ENCODE data around the gene APBB2.
"Not testable (repeated sequence)": the region's sequence is repeated elsewhere in the genome, so short reads cannot be mapped to it uniquely, and the experiment has no call there.

APBB2 gene

DNA sequence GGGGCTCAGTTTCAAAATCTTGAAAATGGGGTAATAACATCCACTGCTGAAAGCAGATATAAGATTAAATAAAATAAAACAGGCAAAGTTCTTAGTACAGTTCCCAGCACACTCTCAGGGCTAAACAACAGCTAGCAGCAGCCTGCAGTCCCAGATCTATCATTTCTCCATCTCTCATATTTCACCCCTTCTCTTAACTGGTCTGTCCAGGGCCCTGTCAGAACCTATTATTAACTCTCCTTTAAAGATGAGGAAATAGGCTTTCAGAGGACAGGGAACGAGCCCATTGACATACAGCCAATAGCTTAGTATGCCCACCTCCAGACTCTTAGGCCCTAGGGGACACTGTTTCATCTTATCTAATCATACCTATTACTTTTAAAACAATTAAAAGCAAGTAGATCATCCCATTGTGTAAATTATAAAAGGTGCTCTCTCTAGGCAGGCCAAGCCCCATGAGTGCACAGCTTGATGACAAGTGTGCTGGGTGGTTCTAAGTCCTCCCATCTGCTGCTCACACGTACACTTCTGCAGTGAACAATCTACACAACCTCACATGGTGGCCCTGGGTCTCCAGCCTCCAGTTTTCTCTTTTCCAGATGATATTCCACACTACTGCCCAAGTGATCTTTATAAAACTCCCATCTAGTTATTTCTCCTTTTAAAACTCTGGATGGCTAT, 119.0 kb downstream of the APBB2 start:
- no peak for DNase-seq

DNA sequence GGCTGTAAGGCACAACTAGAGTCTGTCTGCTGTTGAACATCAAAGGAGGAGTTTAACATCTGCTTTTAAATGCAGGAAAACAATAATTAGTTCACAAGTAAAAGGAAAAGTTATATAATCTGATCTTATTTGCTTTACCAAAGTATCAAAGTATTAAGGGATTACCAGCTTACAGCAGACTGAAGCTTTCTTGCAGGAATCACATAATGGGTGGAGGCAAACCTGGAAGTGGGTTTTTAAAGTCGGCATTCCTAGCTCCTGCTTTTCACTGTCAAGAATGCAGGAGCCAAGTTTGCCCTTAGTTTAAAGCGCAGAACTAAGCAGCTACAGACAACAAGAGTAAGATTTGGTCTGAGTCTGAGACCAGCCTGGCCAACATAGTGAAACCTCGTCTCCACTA, 122.2 kb downstream of the APBB2 start:
- DNase-seq, result no peak

DNA sequence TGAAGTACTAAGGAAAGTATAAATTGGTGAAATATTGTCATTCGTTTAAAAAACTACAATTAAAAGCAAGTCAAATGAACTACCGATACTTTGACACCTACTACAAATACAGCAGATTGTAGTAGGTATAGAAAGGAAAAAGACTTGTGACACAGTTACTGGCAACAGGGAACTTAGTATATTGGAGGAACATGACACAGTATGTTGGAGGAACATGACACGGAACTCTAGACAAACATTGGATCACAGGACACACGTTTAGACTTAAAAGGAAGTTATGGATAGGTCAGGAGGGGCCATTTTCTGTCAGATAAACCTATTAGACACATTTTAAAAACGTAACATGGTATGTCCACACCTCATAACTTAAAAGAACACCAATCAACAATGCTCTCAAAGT, 132.5 kb downstream of the APBB2 start:
- no peak for DNase-seq

DNA sequence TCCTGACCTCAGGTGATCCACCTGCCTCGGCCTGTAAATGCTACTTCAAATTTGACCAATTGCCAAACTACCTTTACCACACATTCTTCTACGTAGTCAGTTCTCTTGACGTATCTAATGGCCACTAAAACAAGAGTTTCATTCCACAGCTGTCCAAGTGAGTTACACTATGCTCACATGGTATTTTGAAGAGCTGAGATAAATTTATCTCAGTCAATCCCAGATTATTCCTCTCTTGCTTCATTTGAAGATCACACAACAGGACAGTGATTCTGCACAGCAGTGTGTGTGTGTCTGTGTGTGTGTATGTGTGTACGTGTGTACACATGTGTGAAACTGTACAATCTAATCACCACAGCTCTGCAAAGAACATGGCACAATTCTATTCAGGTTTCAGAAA, 133.4 kb downstream of the APBB2 start:
- no peak for DNase-seq

DNA sequence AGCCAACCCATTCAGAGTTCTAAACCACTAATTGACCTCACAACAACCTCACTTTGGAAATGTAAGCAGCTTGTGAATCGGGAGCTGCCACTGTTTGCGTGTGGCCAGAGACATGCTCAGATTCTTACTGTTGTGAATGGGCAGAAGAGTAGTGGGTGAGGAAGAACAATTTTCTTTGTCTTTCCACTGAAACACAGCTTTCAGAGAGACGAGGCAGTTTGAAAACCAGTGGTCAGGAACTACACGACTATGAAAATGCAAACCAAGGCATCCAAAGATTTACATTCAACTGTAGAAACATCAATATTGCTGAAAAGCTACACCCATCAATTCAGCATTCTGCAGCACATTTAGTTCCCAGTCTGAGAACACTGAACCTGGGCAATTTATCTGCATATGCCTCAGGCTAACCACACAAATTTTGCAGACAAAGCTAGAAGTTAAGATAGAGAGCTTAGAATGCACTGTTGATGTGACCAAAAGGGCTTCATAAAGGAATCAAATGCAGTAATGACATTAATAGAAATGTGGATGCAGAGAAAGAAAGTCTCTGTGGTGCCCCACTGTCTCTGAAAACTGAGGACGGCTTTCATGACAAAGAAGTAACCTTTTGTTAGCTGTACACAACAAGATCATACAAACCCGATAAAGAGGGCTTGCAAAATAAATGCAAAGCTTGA, 134.3 kb downstream of the APBB2 start:
- no peak for DNase-seq

DNA sequence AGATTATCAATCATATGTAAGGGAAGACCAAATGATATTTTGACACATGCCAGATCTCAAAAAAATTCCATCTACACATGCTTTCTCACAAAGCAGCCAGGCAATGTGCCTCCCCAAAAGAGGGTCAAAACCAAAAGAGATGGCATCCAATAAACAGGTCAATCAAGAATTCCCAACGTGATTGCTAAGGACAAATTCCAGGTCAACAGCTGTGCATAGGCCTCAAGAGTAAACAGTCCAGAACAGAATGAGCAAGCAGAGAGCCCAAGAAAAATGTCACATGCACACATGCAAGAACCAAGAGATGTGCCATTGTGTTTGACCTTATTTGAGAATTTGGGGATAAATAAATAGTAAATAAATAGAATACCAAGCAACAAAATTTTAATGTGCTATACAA, 136.7 kb downstream of the APBB2 start:
- DNase-seq, result no peak

DNA sequence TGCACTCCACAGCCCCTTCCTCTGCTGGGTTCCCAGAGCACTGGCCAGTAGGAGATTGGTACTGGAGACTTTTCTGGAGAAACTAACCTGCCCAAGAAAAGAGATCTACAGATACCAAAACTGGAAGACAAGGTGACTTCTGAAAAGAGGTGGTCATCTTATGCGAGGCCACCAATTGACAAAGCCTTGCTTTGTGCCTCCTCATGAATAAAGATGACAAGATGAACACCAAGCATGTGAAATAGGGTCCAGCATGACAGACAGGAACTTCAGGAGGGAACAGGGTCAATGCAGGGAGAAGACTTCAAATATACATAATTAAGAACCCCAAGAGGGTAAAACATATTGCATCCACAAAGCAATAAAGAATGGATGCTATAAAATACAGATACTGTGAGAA, 137.9 kb downstream of the APBB2 start:
- DNase-seq, result no peak

DNA sequence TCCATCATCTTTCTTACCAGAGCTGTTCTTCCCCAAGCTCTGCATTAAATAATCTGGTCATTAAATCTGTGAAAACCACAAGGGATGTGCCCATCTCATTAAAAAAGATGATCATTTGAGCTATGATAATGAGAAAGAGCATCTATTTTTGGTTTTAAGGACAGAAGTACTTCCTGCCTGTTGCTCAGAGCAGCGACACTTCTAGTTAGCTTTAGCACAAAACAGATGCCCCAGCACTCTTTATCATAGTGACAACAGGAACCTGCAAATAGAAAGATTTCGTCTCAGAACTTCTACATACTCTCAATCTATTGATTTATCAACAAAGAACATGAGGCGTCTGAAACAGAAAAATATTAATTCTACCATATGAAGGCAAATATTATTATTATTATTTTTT, 140.1 kb downstream of the APBB2 start:
- no peak for DNase-seq

DNA sequence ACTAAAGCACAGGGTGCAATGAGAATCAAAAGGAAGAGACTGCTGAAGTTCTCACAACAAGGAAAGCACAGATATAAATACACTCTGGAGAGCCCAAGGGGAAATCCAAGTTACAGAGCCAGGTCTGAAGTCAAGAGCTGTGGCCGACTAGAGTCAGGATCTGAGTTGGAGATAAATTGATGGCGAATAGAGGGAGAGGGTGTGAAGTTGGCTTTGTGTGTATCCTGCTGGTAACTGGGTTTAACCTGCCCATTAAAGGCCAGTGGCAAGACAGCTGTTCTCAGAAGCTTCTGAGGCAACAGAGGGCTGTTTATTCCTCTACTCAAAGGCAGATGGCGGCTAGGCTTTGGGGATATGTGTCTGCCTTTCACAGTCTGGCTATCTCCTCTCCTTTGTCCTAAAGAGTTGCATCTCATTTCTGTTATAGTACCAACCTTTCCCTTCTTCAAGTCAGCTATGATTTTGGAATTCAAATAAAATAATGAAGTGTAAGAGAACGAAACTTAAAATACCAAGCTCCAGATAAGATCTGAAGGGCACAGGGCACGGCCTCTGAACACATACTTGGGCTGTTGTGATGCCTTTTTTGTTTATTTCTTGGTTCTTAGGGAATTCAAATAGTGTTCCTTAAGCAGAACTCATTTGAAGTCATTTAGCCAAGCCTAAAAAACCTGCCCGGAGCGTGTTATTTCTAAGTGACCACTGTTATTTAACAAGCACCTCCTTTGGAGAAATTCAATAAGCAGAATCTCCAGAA, 142.1 kb downstream of the APBB2 start:
- no peak for DNase-seq

DNA sequence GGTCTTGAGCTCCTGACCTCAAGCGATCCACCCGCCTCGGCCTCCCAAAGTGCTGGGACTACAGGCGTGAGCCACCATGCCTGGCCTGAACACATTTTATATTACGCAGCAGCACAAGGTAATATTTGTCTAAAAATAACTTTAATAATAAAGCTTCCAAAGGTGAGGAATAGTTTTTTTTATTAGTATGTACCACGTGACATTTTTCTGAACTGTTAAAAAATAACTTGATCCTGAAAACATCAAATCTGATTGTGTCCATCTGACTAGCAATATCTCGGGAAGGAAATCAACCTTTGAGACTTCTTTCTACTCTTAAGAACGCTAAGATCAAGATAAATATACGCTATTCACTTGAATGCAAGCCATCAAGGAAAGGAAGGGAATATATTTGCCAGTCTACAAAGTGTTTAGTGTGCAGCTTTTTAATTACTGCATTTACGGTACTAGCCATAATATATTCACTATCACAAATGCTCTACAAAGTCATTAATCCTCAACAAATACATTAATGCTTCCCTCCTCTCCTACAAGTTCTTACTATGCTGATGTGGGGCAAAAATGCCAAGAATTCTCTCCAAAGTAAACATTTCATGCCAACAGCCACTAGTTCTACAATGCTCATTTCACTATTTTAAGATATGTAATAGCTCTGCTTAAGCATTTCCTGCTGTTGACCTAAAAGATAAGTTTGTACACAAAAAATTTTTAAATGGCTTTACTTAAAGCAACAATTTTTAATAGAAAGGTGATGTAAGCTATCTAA, 143.6 kb downstream of the APBB2 start:
- no peak for DNase-seq

DNA sequence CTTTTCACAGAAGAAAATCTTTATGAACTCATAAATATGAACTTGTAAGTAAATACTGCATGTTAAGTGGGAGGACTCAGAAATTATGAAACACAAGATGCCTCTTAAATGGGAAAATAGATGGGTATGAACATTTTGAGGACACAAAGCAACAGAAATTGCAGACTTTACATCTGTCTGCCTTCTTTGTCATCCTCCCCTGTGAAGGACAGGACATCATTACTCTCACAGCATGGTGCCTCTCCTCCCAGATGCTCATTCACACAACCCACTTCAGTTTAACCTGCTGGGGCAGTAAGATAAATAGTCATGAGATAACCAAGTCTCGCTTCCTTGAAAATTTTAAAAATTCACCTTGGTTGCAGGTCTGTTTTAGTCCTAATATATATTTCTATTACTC, 144.5 kb downstream of the APBB2 start:
- DNase-seq, result no peak

DNA sequence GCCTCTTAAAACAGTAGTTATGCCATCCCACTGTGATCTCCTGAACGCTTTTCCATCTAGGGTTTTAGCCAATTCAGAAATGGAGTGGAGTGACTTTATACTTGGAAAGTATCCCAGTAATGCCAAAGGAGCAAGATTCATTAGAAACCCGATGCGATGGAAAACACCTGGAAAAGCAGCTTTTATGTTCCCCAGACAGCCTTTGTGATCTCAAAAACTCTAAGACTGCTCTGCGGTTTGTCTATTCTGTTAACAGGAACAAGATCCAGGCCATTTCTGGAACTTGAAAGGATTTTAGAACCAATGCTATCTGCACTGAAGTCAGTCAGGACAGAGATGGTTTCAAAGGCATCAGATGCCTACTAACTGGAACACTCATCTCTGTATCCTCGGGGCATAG, 145.1 kb downstream of the APBB2 start:
- DNase-seq, result no peak

DNA sequence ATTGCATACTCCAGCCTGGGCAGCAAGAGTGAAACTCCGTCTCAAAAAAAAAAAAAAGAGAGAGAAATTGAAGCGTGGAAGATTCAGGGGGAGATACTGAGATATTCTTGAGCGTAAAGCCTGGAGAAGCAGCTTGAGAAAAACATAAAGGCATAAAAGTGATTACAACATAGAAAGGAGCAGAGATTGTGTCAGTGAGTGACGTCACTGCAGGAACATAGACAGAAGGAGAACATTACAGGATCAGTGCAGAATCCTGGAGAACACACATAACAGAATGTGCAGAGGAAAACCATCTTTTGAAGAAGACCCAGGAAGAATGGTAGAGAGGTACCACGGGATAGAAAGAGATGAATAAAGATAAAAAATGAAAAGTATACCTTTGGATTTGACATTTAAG, 147.0 kb downstream of the APBB2 start:
- no peak for DNase-seq

DNA sequence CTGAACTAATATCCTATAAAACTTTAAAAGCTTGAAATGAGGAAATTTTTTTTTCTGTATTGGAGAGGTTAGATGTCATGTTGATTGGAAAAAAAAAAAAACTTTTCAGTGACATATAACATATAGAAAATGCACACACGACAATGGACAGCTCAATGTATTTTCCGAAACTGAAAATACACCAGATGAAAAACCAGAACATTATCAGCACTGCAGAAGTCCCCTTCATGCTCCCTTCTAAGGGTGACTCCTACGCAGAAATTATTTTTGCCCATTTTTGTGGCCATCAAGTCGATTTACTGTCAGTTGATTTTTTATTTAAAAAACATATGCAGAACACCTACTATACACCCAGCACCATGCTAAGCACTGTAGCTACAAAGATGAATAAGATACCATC, 148.3 kb downstream of the APBB2 start:
- DNase-seq, result no peak

DNA sequence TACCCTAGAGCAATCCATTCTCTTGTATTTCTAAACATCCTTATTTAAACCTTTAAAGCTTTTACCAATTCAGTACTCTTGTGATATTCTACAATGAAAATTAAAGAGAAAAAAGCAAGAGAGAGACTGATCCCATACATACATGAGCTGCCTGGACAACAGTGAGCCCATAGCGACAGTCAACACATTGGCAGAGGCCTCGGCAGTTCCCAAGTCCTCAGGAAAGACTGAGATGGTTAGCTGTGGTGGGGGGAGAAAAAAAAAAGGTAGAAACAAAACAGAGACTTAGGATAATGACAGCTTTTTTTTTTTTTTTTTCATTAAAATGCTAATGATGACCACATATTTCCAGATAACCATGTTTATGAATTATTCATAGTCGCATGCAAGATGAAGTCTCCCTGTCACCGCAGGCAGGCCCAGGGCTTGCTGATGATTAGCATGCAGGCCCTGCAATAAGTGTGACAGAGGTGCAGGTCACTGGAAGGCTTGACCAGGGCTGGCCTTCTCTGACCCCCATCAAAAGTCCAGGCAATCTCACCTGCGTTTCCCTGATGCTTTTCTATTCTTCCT, 148.8 kb downstream of the APBB2 start:
- DNase-seq, result no peak

DNA sequence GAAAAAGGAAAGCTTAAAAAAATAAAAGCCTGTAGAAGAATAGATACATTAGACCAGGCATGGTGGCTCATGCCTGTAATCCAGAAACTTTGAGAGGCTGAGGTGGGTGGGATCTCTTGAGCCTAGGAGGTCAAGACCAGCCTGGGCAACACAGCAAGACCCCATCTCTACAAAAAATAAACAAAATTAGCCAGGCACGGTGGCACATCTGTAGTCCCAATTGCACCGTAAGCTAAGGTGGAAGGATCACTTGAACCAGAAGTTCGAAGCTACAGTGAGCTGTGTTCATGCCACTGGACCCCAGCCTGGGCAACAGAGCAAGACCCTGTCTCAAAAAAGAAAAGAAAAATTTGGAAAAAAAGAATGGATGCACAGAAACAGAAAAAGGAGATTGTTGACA, 149.4 kb downstream of the APBB2 start:
- DNase-seq, result no peak

DNA sequence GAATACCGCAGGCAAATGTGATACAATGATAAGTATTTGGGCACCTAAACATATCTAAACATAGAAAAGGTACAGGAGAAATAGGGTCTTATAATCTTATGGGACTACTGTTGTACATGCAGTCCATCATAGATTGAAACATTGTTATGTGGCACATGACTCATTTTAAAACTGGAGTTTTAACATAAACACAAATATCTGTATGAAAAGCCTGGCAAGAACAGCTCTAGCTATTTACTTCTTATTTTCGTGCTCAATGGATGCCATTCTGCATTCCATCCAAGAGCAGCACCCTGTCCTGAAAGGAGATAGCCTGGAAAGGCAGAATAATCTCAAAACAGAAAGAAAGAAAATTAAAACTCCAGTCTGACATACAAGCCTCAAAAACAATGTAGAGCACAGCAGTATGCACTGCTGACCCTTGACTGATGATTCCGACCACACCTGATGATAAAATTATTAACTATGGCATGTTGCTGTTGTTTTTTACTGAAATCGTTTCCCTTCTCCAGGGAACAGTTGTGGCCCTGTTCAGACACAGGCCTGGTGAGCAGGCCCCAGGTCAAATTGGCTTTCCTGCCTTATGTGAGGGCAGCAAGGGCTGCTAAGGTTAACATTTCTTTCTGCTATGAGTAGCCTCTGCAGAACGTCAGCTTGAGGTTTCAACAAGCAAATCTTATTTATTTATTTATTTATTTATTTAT, 152.7 kb downstream of the APBB2 start:
- no peak for DNase-seq

DNA sequence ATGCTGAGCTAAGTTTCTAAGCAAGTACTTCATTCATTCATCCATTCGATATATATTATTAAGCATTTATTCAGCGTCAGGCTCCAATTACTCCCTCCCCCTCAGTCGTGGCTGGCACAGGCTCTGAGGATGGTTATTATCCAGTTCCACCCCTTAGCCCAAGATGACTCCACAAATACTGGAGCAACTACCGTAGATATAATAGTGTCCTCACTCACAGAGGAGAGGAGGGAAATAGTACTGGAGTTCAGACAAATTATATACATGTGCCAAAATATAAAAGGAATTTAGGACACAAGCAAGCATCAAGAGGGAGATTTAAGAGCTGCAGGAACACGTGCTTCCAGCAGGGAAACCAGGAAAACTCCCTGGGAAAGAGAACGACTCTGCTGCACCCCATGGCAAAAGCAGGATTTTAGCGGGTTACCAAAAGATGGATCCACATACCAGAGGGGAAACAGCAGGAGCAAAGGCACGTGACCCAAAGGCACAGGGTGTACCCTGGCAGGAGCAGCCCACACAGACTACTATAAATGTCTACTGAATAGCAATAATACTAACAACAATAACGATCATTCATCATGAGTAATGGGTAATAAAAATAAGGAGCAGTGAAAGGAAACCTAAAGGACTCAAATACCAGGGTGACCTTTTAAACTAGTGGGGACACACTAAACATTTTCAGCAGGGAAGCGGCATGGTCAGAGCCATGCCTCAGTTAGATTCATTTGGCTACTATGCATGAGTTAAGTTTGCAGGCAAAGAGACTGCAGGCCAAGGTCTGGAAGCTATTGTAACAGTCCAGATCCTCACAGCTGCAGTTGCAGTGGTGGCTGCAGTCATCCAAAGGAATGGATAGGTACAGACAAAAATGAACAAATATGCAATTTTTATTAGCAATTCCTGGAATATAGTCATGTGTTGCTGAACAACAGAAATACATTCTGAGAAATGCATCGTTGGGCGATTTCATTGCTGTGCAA, 153.7 kb downstream of the APBB2 start:
- no peak for DNase-seq

DNA sequence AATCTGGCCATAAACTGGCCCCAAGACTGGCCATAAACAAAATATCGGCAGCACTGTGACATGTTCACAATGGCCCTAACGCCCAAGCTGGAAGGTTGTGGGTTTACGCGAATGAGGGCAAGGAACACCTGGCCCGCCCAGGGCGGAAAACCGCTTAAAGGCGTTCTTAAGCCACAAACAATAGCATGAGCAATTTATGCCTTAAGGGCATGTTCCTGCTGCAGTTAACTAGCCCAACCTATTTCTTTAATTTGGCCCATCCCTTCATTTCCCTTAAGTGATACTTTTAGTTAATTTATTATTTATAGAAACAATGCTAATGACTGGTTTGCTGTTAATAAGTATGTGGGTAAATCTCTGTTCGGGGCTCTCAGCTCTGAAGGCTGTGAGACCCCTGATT, 154.9 kb downstream of the APBB2 start:
- DNase-seq, result not testable (repeated sequence)

DNA sequence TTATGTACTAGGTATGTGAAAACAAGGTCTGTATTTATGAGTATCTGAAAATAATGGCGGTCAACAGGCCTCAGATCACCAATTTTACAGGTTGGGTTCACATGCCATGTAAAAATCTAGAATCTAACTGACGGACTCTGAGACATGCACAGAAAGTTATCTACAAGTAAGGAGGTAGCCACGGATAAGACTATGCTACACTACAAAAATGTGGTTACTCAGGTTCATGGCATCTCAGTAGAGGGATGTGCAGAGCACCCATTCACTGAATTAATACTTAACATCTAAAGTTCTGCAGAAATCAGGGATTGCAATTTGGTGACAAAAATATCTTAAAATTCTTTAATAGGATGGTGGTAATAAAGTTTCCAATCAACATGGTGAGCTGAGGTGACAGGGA, 155.9 kb downstream of the APBB2 start:
- DNase-seq, result no peak

DNA sequence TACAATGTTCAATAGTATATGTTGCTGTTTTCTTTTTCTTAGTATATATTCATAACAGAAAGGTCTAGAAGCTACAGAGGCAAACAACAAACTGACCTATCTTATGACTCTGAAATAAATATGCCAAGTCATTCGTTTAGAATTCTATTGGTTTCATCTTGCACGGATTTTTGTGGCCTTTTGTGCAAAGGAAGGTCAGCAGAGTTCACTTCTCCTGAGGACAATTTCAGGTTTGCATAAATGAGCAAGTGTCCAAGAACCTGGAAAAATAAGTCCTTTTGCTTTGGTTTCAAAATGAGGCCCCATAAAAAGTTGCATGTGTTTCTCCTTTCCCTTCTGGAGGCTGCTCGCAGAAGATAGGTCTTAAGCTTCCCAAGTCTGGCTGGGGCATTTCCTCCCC, 156.9 kb downstream of the APBB2 start:
- DNase-seq, result no peak
